Upper lobe of left lung (tissue), 6 donors: Measurements from ENCODE around the gene TMEM178B. TPM values are rescaled to one million over a fixed set of nuclear protein-coding genes. Genes with fewer than 3 reads are reported as not detected.

ENCODE experiments used
- ATAC-seq, 2 donors: fragments of 200-7000 bp; cut with Tn5 transposase; one replicate each; pipeline ENCODE4 v1.9.1; 2022; ENCODE audit warnings: mild to moderate bottlenecking in 2 of 2, moderate library complexity in 2 of 2; ENCODE audit not compliant: low FRiP score in 2 of 2
- DNase-seq, 2 donors: peaks; one replicate each; pipeline ENCODE4 v3.0.0-alpha.2; 2019 to 2020
- H3K27ac ChIP-seq, 4 donors: fragments of 200-600 bp; sonication (generic); one replicate each; pipeline ENCODE4 v1.5.1; 2016 to 2019
- H3K27me3 ChIP-seq, 4 donors: fragments of 200-600 bp; sonication (generic); one replicate each; pipeline ENCODE4 v1.5.1; 2017 to 2019
- H3K36me3 ChIP-seq, 4 donors: fragments of 200-600 bp; sonication (generic); one replicate each; pipeline ENCODE4 v1.5.1; 2016 to 2019
- H3K4me1 ChIP-seq, 4 donors: fragments of 200-600 bp; sonication (generic); one replicate each; pipeline ENCODE4 v1.5.1; 2018 to 2019
- H3K4me3 ChIP-seq, 4 donors: fragments of 200-600 bp; sonication (generic); one replicate each; pipeline ENCODE4 v1.5.1; 2017 to 2019; ENCODE audit warnings: mild to moderate bottlenecking in 2 of 4, moderate library complexity in 1 of 4
- H3K9me3 ChIP-seq, 4 donors: fragments of 200-600 bp; sonication (generic); one replicate each; pipeline ENCODE4 v1.5.1; 2018 to 2019
- EP300 ChIP-seq, 4 donors: sonication (generic); formaldehyde crosslinking; IDR thresholded peaks; one replicate each; pipeline ENCODE4 v1.5.1; 2017; ENCODE audit warnings: antibody characterized with exemption in 4 of 4, control low read depth in 2 of 4
- POLR2A ChIP-seq, 4 donors: fragments of 450-650 bp; IDR thresholded peaks; one replicate each; pipeline ENCODE4 v1.5.1; 2016 to 2017; ENCODE audit warnings: antibody characterized with exemption in 4 of 4, mild to moderate bottlenecking in 2 of 4
- POLR2AphosphoS5 ChIP-seq, 2 donors: sonication (generic); formaldehyde crosslinking; IDR thresholded peaks; one replicate each; pipeline ENCODE4 v1.5.1; 2017; ENCODE audit warnings: antibody characterized with exemption in 2 of 2
- WGBS, 2 donors: methylation state at CpG; one replicate each; pipeline ENCODE4 v1.1.5; 2017 to 2018; 5-methylcytosine and 5-hydroxymethylcytosine counted together
- total RNA-seq, 6 donors: library from RNA; depleted of rRNA in 4 of 6; stranded (reverse); fragments of >200 nt in 4 of 6; gene quantifications; one replicate each; pipeline versions ENCODE4 v1.1.0 to v1.2.1, GENCODE V29; 2016 to 2021
- TF ChIP-seq, protein P1 (sequence below), 6 experiments: fragments of 450-650 bp in 4 of 6; fragments of 200-600 bp in 2 of 6; sonication (generic) in 2 of 6; IDR thresholded peaks; one replicate each; pipeline ENCODE4 v1.5.1; 2016 to 2019; ENCODE audit warnings: antibody characterized with exemption in 6 of 6
- donor health status: DM: no; HTN: no; CAD: no; lungs with moderate emphysema.
- donor health status: DM: no; HTN: yes; CAD: no; lungs with severe emphysema.

Gene TMEM178B
- total RNA-seq, 6 donors from 2014 or later = under 0.01 to 1.4 (median 0.32) TPM

DNA sequence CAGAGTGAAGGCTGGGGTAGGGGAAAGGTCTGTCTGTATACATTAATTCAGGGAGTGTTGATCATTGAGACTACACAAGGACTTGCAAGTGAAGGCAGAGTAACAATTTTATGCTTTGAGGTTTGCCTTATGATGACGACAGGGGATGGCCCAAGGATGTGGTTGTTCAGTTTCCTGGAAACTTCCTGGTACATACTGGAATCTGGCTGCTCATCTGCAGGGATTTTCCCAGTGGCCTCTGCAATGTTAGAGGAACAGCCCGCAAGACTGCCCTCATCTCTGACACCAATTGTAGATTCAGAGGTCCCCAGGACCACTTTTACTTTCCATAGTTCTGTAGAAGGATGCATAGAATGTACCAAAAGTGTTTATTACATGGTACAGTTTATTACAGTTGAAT, 189.6 kb downstream of the TMEM178B start:
- 76 to 78% methylated on average over 2 of the region's 2 CpGs for WGBS, 2 donors
- no peak for DNase-seq
- ATAC-seq = no peak
- no peaks in the 10 kb centered on the region for H3K27me3 ChIP-seq
- H3K4me1 ChIP-seq = no peaks in the 10 kb centered on the region
- H3K27ac ChIP-seq = no peak overlapping the region
- no peak overlapping the region for H3K4me3 ChIP-seq
- TF ChIP-seq POLR2A (IDR thresholded peaks at IDR 0.05) (no peak), EP300 (IDR thresholded peaks at IDR 0.05) (no peak), POLR2AphosphoS5 (IDR thresholded peaks at IDR 0.05) (no peak)
- TF ChIP-seq, protein P1, sequence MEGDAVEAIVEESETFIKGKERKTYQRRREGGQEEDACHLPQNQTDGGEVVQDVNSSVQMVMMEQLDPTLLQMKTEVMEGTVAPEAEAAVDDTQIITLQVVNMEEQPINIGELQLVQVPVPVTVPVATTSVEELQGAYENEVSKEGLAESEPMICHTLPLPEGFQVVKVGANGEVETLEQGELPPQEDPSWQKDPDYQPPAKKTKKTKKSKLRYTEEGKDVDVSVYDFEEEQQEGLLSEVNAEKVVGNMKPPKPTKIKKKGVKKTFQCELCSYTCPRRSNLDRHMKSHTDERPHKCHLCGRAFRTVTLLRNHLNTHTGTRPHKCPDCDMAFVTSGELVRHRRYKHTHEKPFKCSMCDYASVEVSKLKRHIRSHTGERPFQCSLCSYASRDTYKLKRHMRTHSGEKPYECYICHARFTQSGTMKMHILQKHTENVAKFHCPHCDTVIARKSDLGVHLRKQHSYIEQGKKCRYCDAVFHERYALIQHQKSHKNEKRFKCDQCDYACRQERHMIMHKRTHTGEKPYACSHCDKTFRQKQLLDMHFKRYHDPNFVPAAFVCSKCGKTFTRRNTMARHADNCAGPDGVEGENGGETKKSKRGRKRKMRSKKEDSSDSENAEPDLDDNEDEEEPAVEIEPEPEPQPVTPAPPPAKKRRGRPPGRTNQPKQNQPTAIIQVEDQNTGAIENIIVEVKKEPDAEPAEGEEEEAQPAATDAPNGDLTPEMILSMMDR (IDR thresholded peaks at IDR 0.05) = no peak
- H3K36me3 ChIP-seq = no peaks in the 10 kb centered on the region
- H3K9me3 ChIP-seq = peaks cover 0 to 3% (median 0%) of the 10 kb centered on the region in 4 donors

- WGBS, 2 donors = 64 to 75% methylated on average over 2 of the region's 2 CpGs
- Histone ChIP-seq H3K36me3 (no peaks in the 10 kb centered on the region), H3K4me1 (no peaks in the 10 kb centered on the region), H3K27me3 (no peaks in the 10 kb centered on the region), H3K4me3 (no peak overlapping the region), H3K27ac (no peak overlapping the region), H3K9me3 (no peaks in the 10 kb centered on the region)
- TF ChIP-seq EP300 (IDR thresholded peaks at IDR 0.05) = no peak
- no peak for TF ChIP-seq POLR2A (IDR thresholded peaks at IDR 0.05)
- TF ChIP-seq POLR2AphosphoS5 (IDR thresholded peaks at IDR 0.05) = no peak
- TF ChIP-seq, protein P1 (IDR thresholded peaks at IDR 0.05) = no peak
- ATAC-seq (no peak), DNase-seq (no peak)
Observed at GRCh38 chr7:141263983-141264382, 190.1 kb downstream of the TMEM178B start.

GRCh38 chr7:141264511-141264910, 190.6 kb downstream of the TMEM178B start:
- WGBS, 2 donors = 92 to 94% methylated on average over 2 of the region's 2 CpGs
- Histone ChIP-seq H3K4me1 (no peaks in the 10 kb centered on the region), H3K36me3 (no peaks in the 10 kb centered on the region), H3K9me3 (no peaks in the 10 kb centered on the region), H3K27ac (no peak overlapping the region), H3K4me3 (no peak overlapping the region), H3K27me3 (no peaks in the 10 kb centered on the region)
- DNase-seq (no peak), ATAC-seq (no peak)
- TF ChIP-seq, protein P1 (IDR thresholded peaks at IDR 0.05) = no peak
- TF ChIP-seq POLR2A (IDR thresholded peaks at IDR 0.05) = no peak
- no peak for TF ChIP-seq POLR2AphosphoS5 (IDR thresholded peaks at IDR 0.05)
- no peak for TF ChIP-seq EP300 (IDR thresholded peaks at IDR 0.05)

DNA sequence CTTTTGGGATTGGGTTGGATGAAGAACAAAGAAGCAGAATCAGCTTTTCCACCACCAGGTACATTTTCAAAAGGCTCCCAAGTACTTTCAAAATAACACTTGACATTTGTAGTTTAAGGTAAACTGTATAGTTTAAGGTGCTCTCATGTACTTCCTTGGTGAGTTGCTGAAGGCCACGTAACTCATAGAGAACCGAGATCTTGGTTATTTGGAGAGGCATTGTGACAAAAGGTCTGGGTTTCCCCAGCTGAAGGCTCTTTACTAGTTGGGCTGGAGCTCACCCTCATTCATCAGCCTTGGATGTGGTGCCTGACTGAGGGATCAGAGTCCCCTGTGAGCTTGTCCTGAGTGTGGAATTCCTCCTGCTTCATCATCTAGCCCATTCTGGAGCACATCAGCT, 191.8 kb downstream of the TMEM178B start:
- H3K36me3 ChIP-seq = no peaks in the 10 kb centered on the region
- ATAC-seq (no peak), DNase-seq (no peak)
- H3K4me3 ChIP-seq = no peak overlapping the region
- H3K9me3 ChIP-seq = no peaks in the 10 kb centered on the region
- no peak overlapping the region for H3K27ac ChIP-seq
- no peak for TF ChIP-seq POLR2AphosphoS5 (IDR thresholded peaks at IDR 0.05)
- TF ChIP-seq POLR2A (IDR thresholded peaks at IDR 0.05) = no peak
- no peak for TF ChIP-seq EP300 (IDR thresholded peaks at IDR 0.05)
- TF ChIP-seq, protein P1 (IDR thresholded peaks at IDR 0.05) = no peak
- WGBS, 2 donors = 33 to 74% methylated on average over 2 of the region's 2 CpGs
- no peaks in the 10 kb centered on the region for H3K27me3 ChIP-seq
- no peaks in the 10 kb centered on the region for H3K4me1 ChIP-seq

DNA sequence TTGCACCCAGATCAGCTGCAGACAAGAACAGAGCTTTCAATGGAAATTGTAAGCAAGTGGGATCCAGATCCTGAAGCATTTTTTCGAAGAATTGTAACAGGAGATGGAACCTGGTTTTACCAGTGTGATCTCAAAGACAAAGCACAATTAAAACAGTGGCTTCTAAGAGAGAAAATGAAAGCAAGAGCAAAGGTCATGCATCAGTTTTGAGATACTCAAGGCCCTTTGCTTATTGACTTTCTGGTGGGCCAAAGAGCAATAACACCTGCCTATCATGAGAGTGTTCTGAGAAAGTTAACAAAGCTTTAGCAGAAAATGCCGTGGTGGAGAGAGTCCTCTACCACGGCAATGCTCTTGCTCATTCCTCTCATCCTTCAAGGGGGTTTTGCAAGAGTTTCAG, 194.8 kb downstream of the TMEM178B start:
- Histone ChIP-seq H3K27me3 (no peaks in the 10 kb centered on the region), H3K9me3 (no peaks in the 10 kb centered on the region), H3K4me1 (no peaks in the 10 kb centered on the region), H3K27ac (no peak overlapping the region), H3K4me3 (no peak overlapping the region), H3K36me3 (no peaks in the 10 kb centered on the region)
- DNase-seq (no peak), ATAC-seq (no peak)
- 61 to 72% methylated on average over 3 of the region's 3 CpGs for WGBS, 2 donors
- no peak for TF ChIP-seq POLR2A (IDR thresholded peaks at IDR 0.05)
- TF ChIP-seq, protein P1 (IDR thresholded peaks at IDR 0.05) = no peak
- no peak for TF ChIP-seq POLR2AphosphoS5 (IDR thresholded peaks at IDR 0.05)
- no peak for TF ChIP-seq EP300 (IDR thresholded peaks at IDR 0.05)
